ENCODE measurements around the gene SDK1.
"Not testable (repeated sequence)": the region's sequence is repeated elsewhere in the genome, so short reads cannot be mapped to it uniquely, and the experiment has no call there.

Gene SDK1

DNA sequence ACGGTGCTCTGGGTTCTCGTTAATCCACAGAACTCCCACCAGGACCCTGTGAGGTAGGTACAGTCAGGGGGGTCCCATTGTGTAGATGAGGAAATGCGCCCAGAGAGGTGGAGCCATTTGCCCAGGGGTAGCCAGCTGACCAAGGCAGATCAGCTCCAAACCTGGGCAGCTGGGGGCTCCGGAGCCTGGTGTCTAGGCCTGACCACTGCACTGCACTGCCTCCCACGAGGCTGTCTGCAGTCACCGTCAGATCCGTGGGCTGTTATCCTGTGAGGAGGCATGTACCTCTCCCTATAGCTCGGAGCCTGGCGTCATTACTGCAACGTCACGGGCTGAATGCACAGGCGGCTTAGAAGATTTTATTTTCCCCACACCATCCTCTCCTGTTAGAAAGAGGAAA, 969.2 kb downstream of the SDK1 start:
- no peak for DNase-seq

DNA sequence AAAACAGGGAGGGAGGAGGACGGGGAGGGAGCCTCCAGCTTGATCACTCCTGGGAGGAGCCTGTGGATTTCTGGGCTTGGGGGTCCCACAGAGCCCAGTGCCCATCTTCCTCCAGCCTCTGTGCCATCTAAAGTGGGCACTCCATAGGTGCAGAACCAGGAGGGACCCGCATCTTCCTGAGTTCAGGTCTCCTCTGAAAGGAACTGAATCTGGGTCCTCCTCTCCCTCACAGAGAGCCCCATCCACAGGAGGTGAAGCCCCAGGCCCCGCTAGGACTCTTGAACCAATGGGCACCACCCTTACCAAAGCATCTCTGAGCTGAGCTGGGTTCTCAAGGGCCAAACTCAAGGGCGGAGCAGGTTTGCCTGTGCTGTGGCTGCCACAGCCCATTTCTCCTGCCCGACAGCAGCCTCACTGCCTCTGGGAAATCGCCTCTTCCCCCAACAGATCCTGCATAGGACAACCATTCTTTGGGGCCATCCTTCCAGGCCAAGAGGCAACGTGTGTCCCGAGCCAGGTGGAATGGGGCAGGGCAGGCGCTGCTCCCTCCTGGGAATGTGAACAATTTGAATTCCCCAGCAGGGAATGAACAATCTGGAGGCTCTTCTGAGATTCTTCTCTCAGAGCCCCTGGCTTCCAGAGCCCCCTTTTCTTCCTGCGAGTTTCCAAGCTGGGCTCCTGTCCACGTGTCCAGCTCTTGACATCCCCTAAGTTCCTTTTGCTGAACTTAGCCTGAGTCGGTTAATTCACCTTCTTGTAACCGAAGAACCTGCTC, 970.1 kb downstream of the SDK1 start:
- no peak for DNase-seq

DNA sequence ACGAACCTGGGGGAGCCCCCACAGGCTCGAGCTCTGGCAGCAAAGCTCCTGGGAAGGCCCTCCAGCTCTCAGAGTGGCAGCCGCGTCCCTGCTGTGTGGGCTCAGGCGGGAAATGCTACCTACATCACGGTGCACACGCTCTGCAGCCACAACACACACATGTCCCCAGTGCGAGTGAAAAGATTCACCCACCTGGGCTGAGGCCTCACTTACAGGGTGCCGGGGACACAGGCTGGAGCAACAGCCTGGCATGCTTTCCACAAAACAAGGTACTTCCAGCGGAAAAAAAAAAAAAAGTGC, 970.6 kb downstream of the SDK1 start:
- DNase-seq, result no peak

DNA sequence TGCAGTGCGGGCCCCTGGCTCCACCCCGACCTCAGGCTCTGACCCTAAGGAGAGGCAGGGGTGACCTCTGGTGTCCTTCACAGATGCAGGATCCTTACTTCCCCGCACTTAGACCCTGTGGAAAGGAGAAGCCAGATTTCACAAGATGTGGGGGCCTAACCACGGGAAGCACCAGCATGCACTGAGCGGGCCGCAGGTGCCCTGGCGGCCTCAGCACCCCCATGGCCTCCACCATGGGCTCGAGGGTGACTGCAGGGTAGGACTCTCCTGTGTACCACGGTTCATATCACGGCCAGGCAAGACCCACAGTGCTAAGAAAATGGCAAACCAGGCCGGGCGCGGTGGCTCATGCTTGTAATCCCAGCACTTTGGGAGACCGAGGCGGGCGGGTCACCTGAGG, 971.1 kb downstream of the SDK1 start:
- no peak for DNase-seq

GRCh38 chr7:4273566-4274230, 972.6 kb downstream of the SDK1 start:
- no peak for DNase-seq

GRCh38 chr7:4274286-4274685, 973.2 kb downstream of the SDK1 start:
- no peak for DNase-seq

DNA sequence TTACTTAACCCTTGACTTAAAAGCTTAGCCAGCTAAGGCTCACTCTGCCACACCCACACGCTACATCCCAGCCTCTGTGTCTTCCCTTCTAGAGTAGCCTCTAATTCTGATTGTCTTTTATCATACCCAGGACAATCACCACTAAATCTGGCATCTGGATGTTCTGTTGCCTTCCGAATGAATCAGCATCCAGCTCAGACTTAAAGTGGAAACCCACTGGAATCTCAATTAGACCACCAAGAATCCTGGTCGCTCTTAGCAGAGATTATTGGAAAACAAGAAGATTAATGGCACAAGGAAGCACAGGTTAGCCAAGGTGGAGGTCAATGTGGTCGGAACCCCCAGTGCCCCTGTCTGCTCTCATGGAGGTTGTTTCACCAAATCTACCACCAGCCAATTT, 976.9 kb downstream of the SDK1 start:
- DNase-seq, result no peak

DNA sequence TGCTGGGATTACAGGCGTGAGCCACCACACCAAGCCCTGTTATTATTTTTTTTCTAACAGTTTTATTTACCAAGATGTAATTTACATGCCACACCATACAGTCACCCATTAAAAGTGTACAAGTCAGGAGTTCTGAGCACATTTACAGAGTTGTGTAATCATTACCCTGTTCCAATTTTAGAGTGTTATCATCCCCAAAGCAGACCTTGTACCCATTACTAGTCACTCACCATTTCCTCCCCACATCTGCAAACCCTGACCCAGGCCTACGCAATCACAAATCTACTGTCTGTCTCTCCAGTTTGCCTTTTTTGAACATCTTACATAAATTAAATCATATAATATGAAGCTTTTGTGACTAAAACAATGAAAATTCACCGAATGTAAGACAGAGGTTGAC, 978.2 kb downstream of the SDK1 start:
- DNase-seq, result no peak

DNA sequence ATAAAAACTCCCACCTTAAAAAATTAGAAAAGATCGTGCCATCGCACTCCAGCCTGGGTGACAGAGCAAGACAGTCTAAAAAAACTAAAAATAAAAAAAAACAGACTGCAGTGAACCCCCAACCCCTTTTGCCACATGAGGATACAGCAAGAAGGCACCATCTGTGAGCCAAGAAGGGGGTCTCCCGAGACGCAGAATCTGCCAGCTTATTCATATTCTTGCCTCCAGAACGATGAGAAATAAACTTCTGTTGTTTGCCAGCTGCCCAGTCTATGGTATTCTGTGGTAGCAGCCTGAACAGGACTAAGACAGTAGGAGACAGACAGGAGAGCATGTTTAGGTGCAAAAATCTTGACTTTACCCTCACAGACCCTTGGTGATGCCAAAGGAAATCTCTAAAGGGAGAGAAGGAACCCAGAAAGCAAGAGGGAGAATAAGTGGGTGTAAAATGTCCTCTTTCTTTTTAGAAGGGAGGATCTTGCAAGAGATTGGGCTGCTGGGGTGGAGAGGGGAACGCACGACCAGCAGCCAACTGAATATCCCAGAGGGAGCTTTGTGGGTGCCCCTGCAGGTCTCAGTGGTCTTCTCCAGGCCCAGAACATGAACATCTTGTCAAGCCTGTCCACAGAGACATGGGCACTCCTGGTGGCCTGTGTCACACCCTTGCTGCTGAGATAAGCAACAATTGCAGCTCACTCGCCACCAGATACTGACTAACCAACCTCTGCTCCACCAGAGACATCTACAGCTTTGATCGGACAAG, 980.4 kb downstream of the SDK1 start:
- DNase-seq, result no peak

DNA sequence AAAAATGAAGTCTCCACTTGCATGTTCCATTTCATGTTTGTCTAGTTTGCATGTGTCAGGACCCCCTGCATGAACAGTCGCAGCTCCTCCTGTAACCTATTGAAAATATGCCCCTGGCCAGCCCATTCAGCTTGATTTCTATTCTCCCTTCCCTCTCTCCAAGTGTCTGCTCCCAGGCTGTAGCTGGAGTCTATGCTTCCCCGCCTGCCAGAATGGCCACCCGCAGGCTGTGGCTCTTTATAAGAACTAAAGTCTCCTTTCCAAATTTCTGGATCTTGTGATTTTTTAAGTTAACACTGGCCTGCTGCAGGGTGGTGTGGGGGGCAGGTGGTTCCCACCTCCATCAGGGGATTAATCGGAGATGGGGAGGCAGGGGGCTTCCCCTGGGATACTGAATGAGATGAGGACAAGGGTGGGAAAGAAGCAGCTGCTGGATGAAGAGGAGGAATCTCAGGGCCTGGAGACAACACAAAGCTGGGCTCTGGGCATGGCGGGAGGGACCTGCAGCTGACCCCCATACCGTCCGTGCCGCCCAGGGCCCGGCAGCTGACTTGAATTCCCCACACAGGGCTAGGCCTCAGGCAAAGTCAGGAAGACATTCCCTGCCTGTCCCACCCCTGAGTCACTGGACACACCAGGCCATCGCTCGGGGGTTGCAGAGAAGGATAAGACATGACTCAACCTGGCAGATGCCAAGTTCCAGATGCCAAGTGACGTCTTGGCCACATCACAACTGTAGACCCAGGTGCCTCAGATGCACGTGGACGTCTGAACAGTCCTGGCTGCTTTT, 981.6 kb downstream of the SDK1 start:
- DNase-seq, result no peak

GRCh38 chr7:4286351-4286750, 985.3 kb downstream of the SDK1 start:
- DNase-seq, result no peak

DNA sequence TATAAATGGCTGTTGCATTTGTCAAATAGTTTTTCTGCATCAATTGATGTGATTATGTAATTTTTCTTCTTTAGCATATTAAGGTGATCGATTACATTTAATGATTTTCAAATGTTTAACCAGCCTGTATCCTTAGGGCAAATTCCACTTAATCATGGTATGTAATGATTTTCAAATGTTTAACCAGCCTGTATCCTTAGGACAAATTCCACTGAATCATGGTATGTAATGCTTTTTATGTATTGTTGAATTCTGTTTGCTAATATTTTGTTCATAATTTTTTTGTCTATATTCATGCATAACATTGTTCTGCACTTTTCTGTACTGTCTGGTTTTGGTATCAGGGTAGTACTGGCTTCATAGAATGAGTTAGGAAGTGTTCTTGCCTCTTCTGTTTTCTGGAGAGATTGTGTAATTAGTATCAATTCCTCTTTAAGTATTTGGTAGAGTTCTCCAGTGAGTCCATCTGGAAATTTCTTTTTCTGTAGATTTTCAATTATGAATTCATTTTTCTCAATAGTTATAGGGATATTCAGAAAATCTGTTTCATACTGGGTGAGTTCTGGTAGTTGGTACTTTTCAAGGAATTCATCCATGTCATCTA, 987.8 kb downstream of the SDK1 start:
- no peak for DNase-seq

- no peak for DNase-seq
Measured at GRCh38 chr7:4297165-4297917, 996.3 kb downstream of the SDK1 start.

GRCh38 chr7:4297918-4298219, 996.8 kb downstream of the SDK1 start:
- no peak for DNase-seq

DNA sequence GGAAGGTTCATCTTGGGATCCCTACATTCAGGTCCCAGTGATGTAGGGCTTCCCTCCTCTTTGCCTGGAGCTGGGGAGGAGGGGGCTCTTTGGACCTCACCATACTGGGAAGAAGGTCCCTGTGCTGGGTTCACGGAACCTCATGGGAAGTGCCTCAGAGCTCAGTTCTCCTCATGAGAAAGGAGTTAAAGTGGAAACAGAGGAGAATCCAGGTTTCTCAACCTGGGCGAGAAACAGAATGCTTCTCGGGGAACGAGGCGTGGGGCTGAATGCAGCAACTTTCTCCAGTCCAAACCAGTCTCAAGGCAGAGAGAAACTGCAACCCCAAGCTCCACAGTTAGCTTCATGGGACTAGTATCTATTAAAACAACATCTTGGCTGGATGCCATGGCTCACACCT, 998.4 kb downstream of the SDK1 start:
- DNase-seq, result no peak

- DNase-seq, result no peak
Measured at GRCh38 chr7:4302203-4302905, 1001.3 kb downstream of the SDK1 start.

DNA sequence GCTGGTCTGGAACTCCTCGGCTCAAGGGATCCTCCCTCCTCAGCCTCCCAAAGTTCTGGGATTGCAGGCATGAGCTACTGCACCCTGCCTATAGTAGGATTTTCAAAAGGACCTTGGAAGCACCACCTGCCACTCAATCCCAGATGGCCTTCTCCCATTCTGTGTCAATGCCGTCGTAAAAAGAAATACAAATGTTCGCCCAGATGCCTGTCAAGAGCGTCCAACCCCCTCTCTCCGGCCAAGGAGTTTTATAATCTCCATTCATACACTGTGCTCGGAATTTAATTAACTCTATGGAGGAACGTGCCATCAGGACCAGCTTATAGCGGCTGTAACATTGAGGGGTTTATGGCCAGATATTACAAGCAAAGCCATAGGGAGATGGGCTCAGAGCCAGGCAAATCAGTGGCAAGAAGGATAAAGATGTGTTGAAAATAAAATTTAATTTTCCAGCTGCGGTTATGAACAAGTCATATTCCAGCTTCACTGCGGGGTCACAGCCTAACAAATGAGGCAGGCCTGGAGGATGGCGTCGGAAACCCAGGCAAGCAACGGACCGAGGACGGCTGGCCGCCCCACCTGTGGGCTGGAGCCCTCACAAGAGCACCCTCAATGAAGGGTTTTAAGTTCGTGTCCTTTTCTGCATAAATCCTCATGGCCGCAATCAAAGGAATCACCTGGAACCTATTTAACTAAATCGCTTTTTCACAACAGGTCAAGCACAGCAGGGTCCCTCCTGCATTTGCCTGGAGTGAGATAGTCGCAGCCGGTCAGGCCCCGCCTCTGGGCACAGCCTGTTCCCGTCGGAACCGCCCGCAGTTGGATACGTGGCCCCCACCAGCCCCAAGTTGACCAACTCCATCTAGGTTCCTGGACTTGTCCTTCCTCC, 1006.5 kb downstream of the SDK1 start:
- no peak for DNase-seq

GRCh38 chr7:4308205-4308590, 1007.1 kb downstream of the SDK1 start:
- no peak for DNase-seq

- not testable (repeated sequence) for DNase-seq
Measured at GRCh38 chr7:4313911-4314310, 1012.9 kb downstream of the SDK1 start.

DNA sequence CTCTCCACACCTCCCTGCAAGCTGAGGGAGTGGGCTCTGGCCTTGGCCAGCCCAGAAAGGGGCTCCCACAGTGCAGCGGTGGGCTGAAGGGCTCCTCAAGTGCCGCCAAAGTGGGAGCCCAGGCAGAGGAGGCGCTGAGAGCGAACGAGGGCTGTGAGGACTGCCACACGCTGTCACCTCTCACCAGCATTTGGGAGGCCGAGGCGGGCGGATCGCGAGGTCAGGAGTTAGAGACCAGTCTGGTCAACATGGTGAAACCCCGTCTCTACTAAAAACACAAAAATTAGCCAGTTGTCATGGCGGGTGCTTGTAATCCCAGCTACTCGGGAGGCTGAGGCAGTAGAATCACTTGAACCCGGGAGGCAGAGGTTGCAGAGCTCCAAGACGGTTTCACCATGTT, 1013.3 kb downstream of the SDK1 start:
- DNase-seq, result not testable (repeated sequence)
